Measurements from ENCODE around the gene WDFY2.

DNA sequence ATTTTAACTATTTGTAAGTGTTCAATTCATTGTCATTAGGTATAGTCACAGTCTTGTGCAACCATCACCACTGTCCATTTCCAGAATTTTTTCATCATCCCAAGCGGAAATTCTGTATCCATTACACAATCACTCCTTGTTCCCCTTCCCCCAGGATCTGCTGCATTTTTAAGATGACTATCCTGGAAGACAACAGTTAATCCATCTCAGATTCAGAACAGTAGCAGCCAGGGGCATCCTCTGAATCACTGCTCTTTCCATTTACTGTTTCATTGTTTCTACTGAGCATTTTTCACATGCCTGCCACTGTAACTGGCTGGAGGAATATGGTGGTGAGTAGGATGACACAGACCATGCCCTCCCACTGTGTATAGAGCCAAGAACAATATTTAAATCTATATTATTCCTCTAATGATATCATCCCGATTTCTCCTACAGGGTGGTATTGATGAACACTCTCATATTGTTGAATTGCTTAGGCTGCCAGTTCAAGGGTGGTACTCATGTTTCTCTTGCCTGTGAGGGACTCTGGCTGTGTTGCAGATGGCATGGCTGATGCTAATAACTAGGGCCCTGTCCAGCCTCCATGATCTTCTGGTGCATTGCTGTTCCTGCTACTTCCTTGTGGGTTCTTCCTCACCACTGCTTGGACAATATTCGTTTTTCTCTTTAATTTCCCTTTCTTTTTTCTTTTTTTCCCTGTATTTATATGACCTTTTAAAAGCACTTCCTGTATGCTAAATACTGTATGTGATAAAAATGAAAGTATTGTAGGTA lies 59.0 kb downstream of the WDFY2 start:
- TF ChIP-seq SP1 (IDR thresholded peaks at IDR 0.05) (no peak), BHLHE40 (IDR thresholded peaks at IDR 0.05; ENCODE audit: borderline replicate concordance) (no peak), ELF4 (IDR thresholded peaks at IDR 0.05) (no peak), FOXA1 (IDR thresholded peaks at IDR 0.05) (no peak)
